ENCODE results near the gene PPIA.
"Not testable (repeated sequence)": the region's sequence is repeated elsewhere in the genome, so short reads cannot be mapped to it uniquely, and the experiment has no call there.

Gene PPIA

DNA sequence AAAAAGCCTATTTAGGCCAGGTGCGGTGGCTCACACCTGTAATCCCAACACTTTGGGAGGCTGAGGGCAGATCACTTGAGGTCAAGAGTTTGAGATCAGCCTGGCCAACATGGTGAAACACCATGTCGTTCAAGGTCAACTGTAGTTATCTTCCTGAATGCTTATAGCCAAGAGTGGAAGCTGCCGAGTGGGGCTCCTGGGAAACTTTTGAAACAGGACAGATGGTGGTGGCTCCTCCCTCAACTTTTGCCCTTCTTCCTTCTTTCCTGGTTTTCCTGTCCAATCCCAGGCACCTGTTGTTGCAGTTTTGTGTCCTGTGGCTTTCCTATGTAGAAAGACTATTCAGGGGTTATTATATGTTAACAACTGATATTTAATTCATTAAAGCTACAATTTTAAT, 8.7 kb upstream of the PPIA start:
- DNase-seq (ENCODE audit: low read depth in 2 of 2) = no peak

DNA sequence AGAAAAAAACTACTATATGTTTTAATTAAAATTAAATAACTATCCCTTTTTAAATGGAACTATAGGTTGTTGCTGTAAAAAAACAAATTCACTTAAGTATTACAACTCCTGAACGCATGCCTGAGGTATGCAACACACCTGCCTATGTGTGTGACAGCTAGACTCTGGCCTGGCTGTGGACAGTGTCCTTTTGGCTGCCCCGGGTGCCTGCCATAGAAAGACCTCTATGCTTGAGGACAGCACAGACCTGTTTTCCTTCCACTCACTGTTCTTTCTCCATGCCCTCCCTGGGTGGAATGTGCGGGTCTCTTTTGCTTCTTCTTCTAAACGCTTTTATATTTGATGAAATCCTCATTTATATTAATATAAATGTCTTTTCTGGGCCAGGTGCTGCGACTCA, 6.5 kb upstream of the PPIA start:
- no peak for DNase-seq (ENCODE audit: low read depth in 2 of 2)

GRCh38 chr7:44791278-44792219, 4.9 kb upstream of the PPIA start:
- DNase-seq (ENCODE audit: low read depth in 2 of 2) = no peak

DNA sequence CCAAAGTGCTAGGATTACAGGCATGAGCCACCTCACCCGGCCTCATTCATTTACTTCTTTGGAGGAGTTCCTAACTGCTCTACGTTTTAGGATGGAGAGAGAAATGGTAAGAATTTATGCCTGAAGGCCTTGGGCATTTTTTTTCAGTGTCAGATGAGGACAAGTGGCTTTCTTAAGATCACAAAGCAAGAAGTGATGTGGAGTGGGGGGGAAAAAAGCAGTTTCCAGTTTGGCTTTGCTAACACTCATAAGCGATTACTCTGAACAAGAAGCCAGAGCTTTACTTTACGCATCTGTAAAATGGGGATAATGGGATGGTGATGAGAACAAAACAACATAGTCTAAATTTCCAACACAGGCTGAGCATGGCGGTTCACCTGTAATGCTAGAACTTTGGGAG, 2.6 kb upstream of the PPIA start:
- DNase-seq (ENCODE audit: low read depth in 2 of 2) = no peak

DNA sequence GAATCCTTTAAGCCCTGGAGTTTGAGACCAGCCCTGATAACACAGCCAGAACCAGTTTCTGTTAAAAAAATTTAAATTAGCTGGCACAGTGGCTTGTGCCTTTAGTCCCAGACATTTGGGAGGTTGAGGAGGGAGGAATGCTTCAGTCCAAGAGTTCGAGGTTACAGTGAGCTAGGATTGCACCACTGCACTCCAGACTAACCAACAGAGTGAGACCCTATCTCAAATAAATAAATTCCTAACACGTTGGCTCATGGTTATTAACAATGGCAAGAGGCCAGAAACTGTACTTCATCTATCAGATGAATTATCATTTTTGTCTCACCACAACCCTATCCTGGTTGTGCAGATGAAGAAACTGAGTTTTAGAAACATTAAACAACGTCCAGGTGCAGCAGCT, 2.1 kb upstream of the PPIA start:
- DNase-seq (ENCODE audit: low read depth in 2 of 2) = no peak

DNA sequence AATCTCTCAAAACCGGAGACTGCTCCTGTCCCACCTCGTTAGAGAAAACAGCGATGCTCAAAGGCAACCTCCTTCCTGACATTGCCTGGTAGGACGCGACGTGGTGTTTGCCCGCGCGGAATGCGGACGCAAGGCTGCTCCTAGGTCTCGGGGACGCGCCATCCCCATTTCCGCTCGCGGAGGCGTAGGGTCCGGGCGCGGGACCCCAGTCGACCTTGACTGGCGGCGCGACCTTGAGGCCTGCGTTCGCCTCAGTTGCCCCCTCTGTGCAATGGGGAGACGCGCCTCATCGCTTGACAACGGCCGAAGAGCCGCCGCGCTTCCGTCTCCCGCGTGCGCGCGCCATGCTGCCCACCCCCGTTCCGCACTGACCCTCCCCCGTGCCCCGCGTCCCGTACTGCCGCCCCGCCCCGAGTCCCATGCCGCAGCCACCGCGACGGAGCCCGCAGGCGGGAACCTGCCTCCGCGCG, 412 bp upstream of the PPIA start:
- DNase-seq (ENCODE audit: low read depth in 2 of 2) = no peak

DNA sequence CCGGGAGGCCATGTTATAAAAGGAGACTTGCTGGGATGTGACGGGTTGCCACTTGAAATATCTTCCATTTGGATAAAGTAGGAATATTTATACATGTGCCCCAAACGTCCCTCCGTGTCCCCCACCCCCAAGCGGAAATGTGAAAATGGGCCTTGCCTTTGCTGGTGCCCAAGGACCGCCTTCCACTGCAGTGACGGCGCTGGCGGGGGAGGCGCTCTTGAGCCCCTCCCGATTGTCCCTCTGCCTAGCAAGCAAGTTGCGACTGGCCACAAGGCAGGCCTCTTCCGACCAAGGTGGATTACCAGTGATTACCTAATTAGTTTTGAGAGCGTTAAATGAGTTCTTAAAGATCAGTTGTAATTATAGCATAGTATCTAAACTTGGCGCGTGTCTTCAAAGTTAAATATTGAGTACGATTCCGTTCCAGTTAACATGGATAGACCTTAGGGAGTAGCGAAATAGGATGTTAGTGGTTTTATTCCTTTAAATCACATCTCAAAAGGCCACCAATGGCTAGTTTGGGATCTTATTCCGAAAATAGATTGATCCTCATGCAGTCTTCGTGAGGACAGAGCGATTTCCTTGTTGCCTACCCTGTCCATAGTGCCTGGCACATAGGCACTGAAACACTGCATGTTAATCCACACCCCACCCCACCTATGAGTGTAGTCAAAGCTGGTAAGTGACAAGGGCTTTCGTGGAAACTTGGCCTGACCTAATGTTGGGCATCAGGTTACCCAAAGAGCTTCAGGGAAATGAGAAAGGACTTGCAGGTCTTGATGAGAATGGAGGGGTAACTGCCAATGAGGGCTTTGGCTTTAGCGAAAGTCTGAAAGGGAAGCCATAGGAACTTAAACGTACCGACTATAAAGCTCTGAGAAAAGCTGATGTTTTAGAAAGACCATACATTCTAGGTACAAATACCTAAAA, 1.1 kb downstream of the PPIA start:
- peak; percentile 61 to 73 for DNase-seq (ENCODE audit: low read depth in 2 of 2)

- DNase-seq (ENCODE audit: low read depth in 2 of 2) = no peak
Observed at GRCh38 chr7:44798649-44799305, 2.3 kb downstream of the PPIA start.

DNA sequence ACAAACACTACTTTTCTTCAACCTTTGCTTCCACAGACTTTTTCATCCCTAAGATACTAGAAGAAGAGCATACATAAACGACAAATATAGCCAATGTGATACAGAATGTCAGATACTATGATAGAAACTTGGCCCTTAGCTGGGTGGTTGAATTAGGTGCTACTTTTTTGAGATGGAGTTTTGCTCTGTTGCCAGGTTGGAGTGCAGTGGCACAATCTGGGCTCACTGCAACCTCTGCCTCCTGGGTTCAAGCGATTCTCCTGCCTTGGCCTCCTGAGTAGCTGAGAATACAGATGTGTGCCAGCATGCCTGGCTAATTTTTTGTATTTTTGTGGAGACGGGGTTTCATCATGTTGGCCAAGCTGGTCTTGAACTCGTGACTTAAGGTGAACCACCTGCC, 3.5 kb downstream of the PPIA start:
- no peak for DNase-seq (ENCODE audit: low read depth in 2 of 2)

- DNase-seq (ENCODE audit: low read depth in 2 of 2) = no peak
Observed at GRCh38 chr7:44801890-44802289, 5.4 kb downstream of the PPIA start.

GRCh38 chr7:44802418-44803025, 6.0 kb downstream of the PPIA start:
- DNase-seq (ENCODE audit: low read depth in 2 of 2) = no peak

DNA sequence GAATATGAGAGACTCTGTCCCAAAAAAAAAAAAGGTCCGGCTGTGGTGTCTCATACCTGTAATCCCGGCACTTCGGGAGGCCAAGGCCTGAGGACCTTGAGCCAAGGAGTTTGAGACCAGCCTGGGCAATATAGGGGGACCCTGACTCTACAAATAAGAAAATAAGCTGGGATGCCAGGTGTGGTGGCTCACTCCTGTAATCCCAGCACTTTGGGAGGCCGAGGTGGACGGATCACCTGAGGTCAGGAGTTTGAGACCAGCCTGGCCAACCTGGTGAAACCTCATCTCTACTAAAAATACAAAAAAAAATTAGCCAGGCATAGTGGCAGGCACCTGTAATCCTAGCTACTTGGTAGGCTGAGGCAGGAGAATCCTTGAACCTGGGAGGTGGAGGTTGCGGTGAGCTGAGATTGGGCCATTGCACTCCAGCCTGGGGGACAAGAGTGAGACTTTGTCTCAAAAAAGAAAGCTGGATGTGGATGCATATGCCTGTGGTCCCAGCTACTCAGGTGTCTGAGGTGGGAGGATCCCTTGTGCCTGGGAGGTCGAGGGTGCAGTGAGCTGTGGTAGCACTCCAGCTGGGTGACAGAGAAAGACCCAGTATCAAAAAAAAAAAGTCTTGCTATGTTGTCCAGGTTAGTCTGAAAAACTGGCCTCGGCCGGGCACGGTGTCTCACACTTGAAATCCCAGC, 7.5 kb downstream of the PPIA start:
- DNase-seq (ENCODE audit: low read depth in 2 of 2) = not testable (repeated sequence)

DNA sequence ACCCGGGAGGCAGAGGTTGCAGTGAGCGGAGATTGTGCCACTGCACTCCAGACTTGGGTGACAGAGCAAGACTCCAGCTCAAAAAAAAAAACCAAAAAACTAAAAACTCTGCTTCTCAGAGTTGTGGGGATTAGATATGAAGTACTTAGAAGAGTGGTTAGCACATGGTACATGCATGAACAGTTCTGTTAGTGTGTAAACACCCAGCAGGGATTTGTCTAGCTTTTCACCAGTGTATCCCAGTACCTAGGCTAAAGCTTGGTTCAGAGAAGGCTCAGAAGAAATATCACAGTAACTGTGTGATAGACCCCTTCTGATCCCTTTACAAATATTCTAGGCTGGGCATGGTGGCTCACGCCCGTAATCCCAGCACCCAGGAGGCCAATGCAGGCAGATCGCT, 9.5 kb downstream of the PPIA start:
- no peak for DNase-seq (ENCODE audit: low read depth in 2 of 2)

GRCh38 chr7:44808914-44809393, 12.5 kb downstream of the PPIA start:
- no peak for DNase-seq (ENCODE audit: low read depth in 2 of 2)

DNA sequence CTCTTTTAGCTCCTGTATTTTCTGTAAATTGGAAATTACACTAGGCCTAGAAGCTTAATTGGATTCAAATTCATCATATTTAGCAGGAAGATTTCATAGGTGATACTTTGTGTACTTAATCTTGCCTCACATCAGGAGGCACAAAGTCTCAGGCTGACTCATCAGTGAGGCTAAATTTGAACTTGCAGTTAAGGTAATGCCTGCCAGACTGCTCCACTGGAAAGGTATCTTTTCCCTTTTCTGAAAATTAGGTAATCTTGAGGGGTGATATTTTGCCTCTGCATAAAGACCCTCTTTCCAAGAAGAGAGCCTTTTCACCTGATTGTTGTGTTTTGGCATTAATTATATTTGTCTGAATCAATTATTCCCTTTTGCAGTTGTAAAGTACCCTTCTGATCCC, 14.6 kb downstream of the PPIA start:
- no peak for DNase-seq (ENCODE audit: low read depth in 2 of 2)

DNA sequence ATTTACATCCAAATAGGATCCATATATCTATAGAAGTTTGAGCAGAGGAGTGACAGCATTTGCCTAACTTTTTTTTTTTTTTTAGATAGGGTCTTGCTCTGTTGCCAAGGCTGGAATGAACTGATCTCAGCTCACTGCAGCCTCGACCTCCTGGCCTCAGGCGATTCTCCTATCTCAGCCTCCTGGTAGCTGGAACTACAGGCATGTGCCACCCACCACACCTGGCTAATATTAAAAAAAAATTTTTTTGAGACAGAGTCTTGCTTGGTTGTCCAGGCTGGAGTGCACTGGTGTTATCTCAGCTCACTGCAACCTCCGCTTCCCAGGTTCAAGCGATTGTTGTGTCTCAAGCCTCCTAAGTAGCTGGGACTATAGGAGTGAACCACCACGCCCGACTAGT, 15.1 kb downstream of the PPIA start:
- DNase-seq (ENCODE audit: low read depth in 2 of 2) = no peak

DNA sequence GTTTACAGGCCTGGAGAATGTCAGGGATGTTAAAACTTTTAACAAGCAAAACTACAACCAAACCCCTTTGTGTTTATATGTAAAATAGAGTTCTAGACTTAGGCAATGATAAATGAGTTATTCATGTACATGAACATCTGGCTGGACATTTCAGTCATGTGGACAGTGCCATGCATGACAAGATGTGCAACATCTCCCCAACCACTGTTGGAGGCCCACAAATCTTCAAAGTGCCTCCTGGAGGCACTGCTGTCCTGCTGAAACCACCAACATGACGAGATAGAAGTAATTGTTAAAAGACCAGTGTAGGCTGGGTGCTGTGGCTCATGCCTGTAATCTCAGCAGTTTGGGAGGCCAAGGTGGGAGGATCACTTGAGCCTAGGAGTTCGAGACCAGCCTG, 18.4 kb downstream of the PPIA start:
- no peak for DNase-seq (ENCODE audit: low read depth in 2 of 2)

DNA sequence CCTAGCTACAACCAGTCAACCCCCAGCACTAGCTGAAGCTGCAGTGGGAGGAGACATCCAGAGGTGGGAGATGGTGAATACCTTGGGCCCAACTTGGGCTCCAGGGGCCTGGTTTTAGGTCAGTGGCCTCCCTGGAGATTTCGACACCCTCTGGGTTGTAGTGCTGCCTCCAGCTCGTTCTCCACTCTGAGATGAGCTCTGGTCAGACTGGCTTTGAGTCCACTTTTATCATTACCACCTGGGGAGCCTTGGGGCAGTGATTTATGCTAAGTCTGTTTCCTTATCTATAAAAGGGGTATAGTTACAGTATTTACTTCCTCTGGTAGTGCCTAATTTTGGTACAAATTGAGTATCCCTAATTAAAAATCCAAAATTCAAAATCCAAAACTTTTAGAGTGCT, 22.8 kb downstream of the PPIA start:
- DNase-seq (ENCODE audit: low read depth in 2 of 2) = no peak

GRCh38 chr7:44823255-44823781, 26.8 kb downstream of the PPIA start:
- DNase-seq (ENCODE audit: low read depth in 2 of 2) = no peak

DNA sequence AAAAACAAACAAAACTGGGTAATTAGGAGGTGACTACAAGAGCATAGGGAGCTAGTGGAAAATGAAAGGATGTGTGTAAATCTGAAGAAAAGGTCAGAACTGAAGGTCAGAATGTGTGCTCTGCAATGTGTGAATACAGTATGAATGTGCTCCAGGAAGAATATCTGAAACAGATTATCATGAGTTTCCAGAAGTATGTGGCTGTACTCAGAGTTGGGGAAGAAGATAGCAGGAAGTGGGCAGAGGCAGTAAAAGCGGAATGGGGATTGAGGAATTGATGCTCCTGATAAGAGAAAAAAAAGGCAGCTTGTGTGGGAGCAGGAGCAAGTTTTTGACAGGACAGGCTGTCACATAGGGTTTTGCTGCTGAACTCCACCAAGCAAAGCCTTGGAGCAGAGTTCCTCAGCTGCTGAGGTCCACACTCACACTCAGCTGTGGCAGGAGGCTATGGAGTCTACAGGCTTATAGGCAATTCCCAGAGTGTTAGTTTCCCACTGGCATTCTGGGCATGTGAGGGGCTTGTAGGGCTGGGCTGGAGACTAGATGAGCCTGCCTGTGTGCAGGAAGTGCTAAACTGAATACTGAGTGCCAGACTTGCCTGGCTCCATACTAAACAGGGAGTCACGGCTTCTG, 28.5 kb downstream of the PPIA start:
- no peak for DNase-seq (ENCODE audit: low read depth in 2 of 2)
